ENCODE measurements around the gene MAN1A1.

GRCh38 chr6:119337252-119337651, 12.3 kb downstream of the MAN1A1 start:
- TF ChIP-seq CTCF (IDR thresholded peaks at IDR 0.05; ENCODE audit: poor library complexity): no peak
- no peak for TF ChIP-seq EZH2phosphoT487 (IDR thresholded peaks at IDR 0.05; ENCODE audit: low read depth, severe bottlenecking, unreplicated experiment)
- TF ChIP-seq EZH2 (IDR thresholded peaks at IDR 0.05; ENCODE audit: borderline replicate concordance): no peak

Measured in hepatocyte (in vitro differentiated cells).